GM12878 (cell line): ENCODE data around the gene RAD51B. TPM values are rescaled to one million over a fixed set of nuclear protein-coding genes. Genes with fewer than 3 reads are reported as not detected.

Experiments
- CEBPZ ChIP-seq: fragments of 150-350 bp; IDR thresholded peaks from 2 replicates; pipeline ENCODE4 v1.6.1; 2016; ENCODE audit warnings: low read depth, low read length
- CREB1 ChIP-seq: IDR thresholded peaks from 2 replicates; pipeline ENCODE4 v1.6.1; 2012; ENCODE audit warnings: low read depth, mild to moderate bottlenecking, inconsistent platforms
- E2F4 ChIP-seq: IDR thresholded peaks from 2 replicates; pipeline ENCODE4 v1.6.1; 2012; ENCODE audit warnings: low read depth, low read length, improper control_type of control experiment
- E4F1 ChIP-seq: fragments of 450-650 bp; IDR thresholded peaks from 2 replicates; pipeline ENCODE4 v1.6.1; 2018; ENCODE audit warnings: borderline replicate concordance, mild to moderate bottlenecking; ENCODE audit not compliant: partially characterized antibody
- EP300 ChIP-seq, 2 experiments: fragments of 150-350 bp in 1 of 2; IDR thresholded peaks; 2 replicates each; pipeline ENCODE4 v1.6.1; 2011 to 2012; ENCODE audit warnings: low read depth in 2 of 2, low read length in 2 of 2, borderline replicate concordance in 1 of 2, improper control_type of control experiment in 1 of 2, inconsistent platforms in 1 of 2; ENCODE audit not compliant: control insufficient read depth in 1 of 2
- HDAC2 ChIP-seq: fragments of 200-600 bp; sonication (generic); IDR thresholded peaks from 2 replicates; pipeline ENCODE4 v1.6.1; 2017
- NBN ChIP-seq: fragments of 450-650 bp; IDR thresholded peaks from 2 replicates; pipeline ENCODE4 v1.6.1; 2016
- POLR2A ChIP-seq: IDR thresholded peaks from 2 replicates; pipeline ENCODE4 v1.6.1; 2011; ENCODE audit warnings: low read depth, mild to moderate bottlenecking, low read length
- PRDM15 ChIP-seq: fragments of 450-650 bp; formaldehyde crosslinking; IDR thresholded peaks from 2 replicates; pipeline ENCODE4 v1.4.0; 2020; ENCODE audit warnings: mild to moderate bottlenecking, moderate library complexity
- RUNX3 ChIP-seq: IDR thresholded peaks from 2 replicates; pipeline ENCODE4 v1.6.1; 2012; ENCODE audit warnings: low read length, inconsistent platforms
- SUPT20H ChIP-seq: IDR thresholded peaks from 2 replicates; pipeline ENCODE4 v1.6.1; 2011; ENCODE audit warnings: low read depth, mild to moderate bottlenecking, low read length, moderate library complexity, borderline replicate concordance; ENCODE audit not compliant: control insufficient read depth
- TCF12 ChIP-seq: IDR thresholded peaks from 2 replicates; pipeline ENCODE4 v1.6.1; 2011; ENCODE audit warnings: low read depth, mild to moderate bottlenecking, low read length
- YY1 ChIP-seq: IDR thresholded peaks from 2 replicates; pipeline ENCODE4 v1.6.1; 2011; ENCODE audit warnings: low read depth, mild to moderate bottlenecking, low read length
- ZNF687 ChIP-seq: fragments of 450-650 bp; IDR thresholded peaks from 2 replicates; pipeline ENCODE4 v1.6.1; 2017; ENCODE audit warnings: mild to moderate bottlenecking, moderate library complexity
- polyA plus RNA-seq, 11 experiments: library from polyadenylated mRNA; depleted of rRNA in 4 of 11; unstranded in 6 of 11; stranded (reverse) in 5 of 11; fragments of >200 nt; fragmentation: Nextera tagmentation in 4 of 11; fragmentation: Illumina TruSeq in 1 of 11; extraction: Ambion mirVana in 4 of 11; extraction: Trizol in 1 of 11; gene quantifications; 1 replicate in 1 of 11; 2 replicates in 10 of 11; pipeline versions ENCODE4 v1.2.1 to v1.2.3, GENCODE V29; 2011 to 2016; ENCODE audit warnings: inconsistent platforms in 2 of 11, missing spikeins in 2 of 11, low read depth in 1 of 11
- total RNA-seq, 4 experiments: library from RNA; depleted of rRNA in 3 of 4; stranded (reverse); fragments of >200 nt in 3 of 4; fragmentation: Illumina TruSeq in 1 of 4; extraction: Trizol in 1 of 4; gene quantifications; 2 replicates each; pipeline versions ENCODE4 v1.2.1 to v1.2.3, GENCODE V29; 2013 to 2021

RAD51B gene
- total and polyA plus RNA-seq, 10 of the 15 experiments (the other 5 are each of a cell fraction or from before 2014, with no cell fraction given) = 9.8 to 26.8 (median 21.3) TPM

GRCh38 chr14:68020999-68021663 lies 201.6 kb downstream of the RAD51B start (continued):
- TF ChIP-seq E2F4 = no peak
- TF ChIP-seq CEBPZ = no peak
- TF ChIP-seq ZNF687 = peak; percentile 92
- peak; percentile 19; the same call in 1 of the 2 replicates for TF ChIP-seq NBN
- no peak; a peak in 1 of 4 replicates for TF ChIP-seq EP300 (IDR thresholded peaks at IDR 0.05; ENCODE audit: borderline replicate concordance in 1 of 2, control insufficient read depth in 1 of 2, low read depth in 2 of 2, low read length in 2 of 2)
- no peak for TF ChIP-seq CREB1
- TF ChIP-seq POLR2A = no peak
- no peak for TF ChIP-seq E4F1
- 0 out of 2 replicates have a peak, but pooled peaks have one; percentile 23 for TF ChIP-seq TCF12
- no peak for TF ChIP-seq PRDM15 (CRISPR knock-in tag)
- TF ChIP-seq YY1 = peak; percentile 63
- no peak for TF ChIP-seq HDAC2
- TF ChIP-seq RUNX3 = no peak
- no peak for TF ChIP-seq SUPT20H
